Measurements from ENCODE around the gene TOR1AIP2.

GRCh38 chr1:179803918-179804317 lies 73.7 kb downstream of the TOR1AIP2 start:
- TF ChIP-seq CTCF (conservative IDR thresholded peaks at IDR 0.05; ENCODE audit: low read length) = no peak
- no peak for TF ChIP-seq EZH2phosphoT487 (IDR thresholded peaks at IDR 0.05; ENCODE audit: borderline replicate concordance, low read depth, low read length)
